Sigmoid colon (tissue), 7 donors: ENCODE data around the gene ANKRD27. TPM values are rescaled to one million over a fixed set of nuclear protein-coding genes. Genes with fewer than 3 reads are reported as not detected.

Experiments used
- DNase-seq: peaks from one replicate; pipeline ENCODE4 v3.0.0-alpha.2; 2019
- H3K27ac ChIP-seq, 4 donors: fragments of 200-600 bp; sonication (generic); one replicate each; pipeline ENCODE4 v1.5.1; 2016 to 2019; ENCODE audit warnings: mild to moderate bottlenecking in 1 of 4
- H3K27me3 ChIP-seq, 3 donors: fragments of 200-600 bp; sonication (generic); one replicate each; pipeline ENCODE4 v1.5.1; 2019; ENCODE audit warnings: mild to moderate bottlenecking in 1 of 3
- H3K36me3 ChIP-seq, 4 donors: fragments of 200-600 bp; sonication (generic); one replicate each; pipeline ENCODE4 v1.5.1; 2016 to 2019
- H3K4me1 ChIP-seq, 4 donors: fragments of 200-600 bp; sonication (generic); one replicate each; pipeline ENCODE4 v1.5.1; 2017 to 2019
- H3K4me3 ChIP-seq, 4 donors: fragments of 200-600 bp; sonication (generic); one replicate each; pipeline ENCODE4 v1.5.1; 2017 to 2019; ENCODE audit warnings: mild to moderate bottlenecking in 2 of 4, moderate library complexity in 1 of 4
- H3K9me3 ChIP-seq, 4 donors: fragments of 200-600 bp in 3 of 4; sonication (generic) in 3 of 4; one replicate each; pipeline versions ENCODE4 v1.5.1 to v1.6.1; 2013 to 2019
- EP300 ChIP-seq, 4 donors: sonication (generic); formaldehyde crosslinking; IDR thresholded peaks; one replicate each; pipeline ENCODE4 v1.6.1; 2017; ENCODE audit warnings: antibody characterized with exemption in 4 of 4
- POLR2A ChIP-seq, 2 donors: fragments of 450-650 bp; IDR thresholded peaks; one replicate each; pipeline ENCODE4 v1.6.1; 2016; ENCODE audit warnings: antibody characterized with exemption in 2 of 2, mild to moderate bottlenecking in 2 of 2, moderate library complexity in 2 of 2
- POLR2AphosphoS5 ChIP-seq, 4 donors: sonication (generic); formaldehyde crosslinking; IDR thresholded peaks; one replicate each; pipeline ENCODE4 v1.6.1; 2017; ENCODE audit warnings: antibody characterized with exemption in 4 of 4
- whole genome bisulfite sequencing, 2 donors: extraction: QIAGEN DNeasy Blood & Tissue Kit; methylation state at CpG; one replicate each; pipeline ENCODE4 v1.1.7; 2013; 5-methylcytosine and 5-hydroxymethylcytosine counted together
- intact Hi-C: fragments of 100-400 bp; cut with DNase I; formaldehyde crosslinking; loops from one replicate; pipeline ENCODE4 v1.15.1; 2023
- polyA plus RNA-seq, 3 donors: library from polyadenylated mRNA; stranded (reverse); fragments of 200-250 nt; gene quantifications; one replicate each; pipeline ENCODE4 v1.2.3, GENCODE V29; 2013
- total RNA-seq, 4 donors: library from RNA; depleted of rRNA; stranded (reverse); fragments of >200 nt; gene quantifications; one replicate each; pipeline ENCODE4 v1.1.0, GENCODE V29; 2016
- TF ChIP-seq, protein P1 (sequence below), 4 experiments: fragments of 450-650 bp in 3 of 4; fragments of 200-600 bp in 1 of 4; IDR thresholded peaks; one replicate each; pipeline ENCODE4 v1.5.1; 2016 to 2019; ENCODE audit warnings: antibody characterized with exemption in 4 of 4, mild to moderate bottlenecking in 3 of 4, moderate library complexity in 2 of 4
- donor health status: healthy with polysubstance abuse.
- donor health status: Bipolar disorder and iron deficiency.
- donor health status: healthy.

ANKRD27 gene
- total and polyA plus RNA-seq, 7 donors = 13.8 to 48.5 (median 34.1) TPM

DNA sequence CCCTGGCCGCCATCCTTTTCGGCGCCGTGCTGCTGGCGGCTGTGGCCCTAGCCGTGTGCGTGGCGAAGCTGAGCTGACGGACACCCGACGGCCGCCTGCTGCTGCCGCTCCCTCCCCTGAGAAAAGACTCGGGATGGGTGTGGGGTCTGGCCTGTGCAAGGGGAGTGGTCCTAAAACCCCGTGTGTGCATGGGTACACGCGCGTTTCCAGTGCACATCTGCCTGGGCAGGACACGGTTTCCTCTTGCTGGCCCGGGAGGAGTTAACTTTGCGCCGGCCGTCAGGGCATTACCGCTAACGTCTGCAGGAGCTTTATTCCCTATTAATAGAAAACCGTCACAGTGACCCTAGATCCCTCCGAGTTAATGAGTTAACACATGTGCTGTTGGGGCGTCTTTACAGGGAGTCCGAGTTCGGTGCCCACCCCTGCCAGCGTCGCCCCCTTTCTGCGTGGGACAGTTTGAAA is 1.9 kb upstream of the ANKRD27 start:
- H3K27me3 ChIP-seq = peaks cover 0 to 23% (median 12%) of the 10 kb centered on the region in 3 donors
- DNase-seq = no peak
- 15 to 17% methylated on average over 33 of the region's 33 CpGs for WGBS, 2 donors
- H3K9me3 ChIP-seq = no peaks in the 10 kb centered on the region
- peak overlapping the region in 1 of 4 donors; percentile 93 for H3K27ac ChIP-seq
- H3K36me3 ChIP-seq = no peaks in the 10 kb centered on the region
- H3K4me1 ChIP-seq = peaks cover 0 to 40% (median 34%) of the 10 kb centered on the region in 4 donors
- H3K4me3 ChIP-seq = peak overlapping the region in 3 of 4 donors; percentile 81 to 99 (median 89)
- intact Hi-C loops = loop anchor here (5.0 to 10.0 kb wide), 3 partner anchors 95 to 498 kb away; partner anchors contain the start of genes PDCD5 and ZNF507
- TF ChIP-seq EP300 (IDR thresholded peaks at IDR 0.05) (no peak), POLR2A (IDR thresholded peaks at IDR 0.05) (no peak), POLR2AphosphoS5 (IDR thresholded peaks at IDR 0.05) (no peak)
- TF ChIP-seq, protein P1, sequence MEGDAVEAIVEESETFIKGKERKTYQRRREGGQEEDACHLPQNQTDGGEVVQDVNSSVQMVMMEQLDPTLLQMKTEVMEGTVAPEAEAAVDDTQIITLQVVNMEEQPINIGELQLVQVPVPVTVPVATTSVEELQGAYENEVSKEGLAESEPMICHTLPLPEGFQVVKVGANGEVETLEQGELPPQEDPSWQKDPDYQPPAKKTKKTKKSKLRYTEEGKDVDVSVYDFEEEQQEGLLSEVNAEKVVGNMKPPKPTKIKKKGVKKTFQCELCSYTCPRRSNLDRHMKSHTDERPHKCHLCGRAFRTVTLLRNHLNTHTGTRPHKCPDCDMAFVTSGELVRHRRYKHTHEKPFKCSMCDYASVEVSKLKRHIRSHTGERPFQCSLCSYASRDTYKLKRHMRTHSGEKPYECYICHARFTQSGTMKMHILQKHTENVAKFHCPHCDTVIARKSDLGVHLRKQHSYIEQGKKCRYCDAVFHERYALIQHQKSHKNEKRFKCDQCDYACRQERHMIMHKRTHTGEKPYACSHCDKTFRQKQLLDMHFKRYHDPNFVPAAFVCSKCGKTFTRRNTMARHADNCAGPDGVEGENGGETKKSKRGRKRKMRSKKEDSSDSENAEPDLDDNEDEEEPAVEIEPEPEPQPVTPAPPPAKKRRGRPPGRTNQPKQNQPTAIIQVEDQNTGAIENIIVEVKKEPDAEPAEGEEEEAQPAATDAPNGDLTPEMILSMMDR (IDR thresholded peaks at IDR 0.05) = no peak

GRCh38 chr19:32676186-32676894 is 1.4 kb upstream of the ANKRD27 start:
- H3K4me3 ChIP-seq = peak overlapping the region; percentile 74 to 99 (median 85)
- no peak for DNase-seq
- H3K4me1 ChIP-seq = peaks cover 0 to 40% (median 34%) of the 10 kb centered on the region in 4 donors
- H3K27ac ChIP-seq = peak overlapping the region in 3 of 4 donors; percentile 87 to 93 (median 88)
- no peak for TF ChIP-seq POLR2AphosphoS5 (IDR thresholded peaks at IDR 0.05)
- TF ChIP-seq EP300 (IDR thresholded peaks at IDR 0.05) = no peak
- no peak for TF ChIP-seq POLR2A (IDR thresholded peaks at IDR 0.05)
- TF ChIP-seq, protein P1 (IDR thresholded peaks at IDR 0.05) = no peak
- WGBS, 2 donors = 2 to 3% methylated on average over 93 of the region's 93 CpGs
- H3K9me3 ChIP-seq = no peaks in the 10 kb centered on the region
- H3K36me3 ChIP-seq = no peaks in the 10 kb centered on the region
- peaks cover 0 to 23% (median 12%) of the 10 kb centered on the region in 3 donors for H3K27me3 ChIP-seq
- intact Hi-C loops = loop anchor here (5.0 to 10.0 kb wide), 3 partner anchors 94 to 498 kb away; partner anchors contain the start of genes PDCD5 and ZNF507

DNA sequence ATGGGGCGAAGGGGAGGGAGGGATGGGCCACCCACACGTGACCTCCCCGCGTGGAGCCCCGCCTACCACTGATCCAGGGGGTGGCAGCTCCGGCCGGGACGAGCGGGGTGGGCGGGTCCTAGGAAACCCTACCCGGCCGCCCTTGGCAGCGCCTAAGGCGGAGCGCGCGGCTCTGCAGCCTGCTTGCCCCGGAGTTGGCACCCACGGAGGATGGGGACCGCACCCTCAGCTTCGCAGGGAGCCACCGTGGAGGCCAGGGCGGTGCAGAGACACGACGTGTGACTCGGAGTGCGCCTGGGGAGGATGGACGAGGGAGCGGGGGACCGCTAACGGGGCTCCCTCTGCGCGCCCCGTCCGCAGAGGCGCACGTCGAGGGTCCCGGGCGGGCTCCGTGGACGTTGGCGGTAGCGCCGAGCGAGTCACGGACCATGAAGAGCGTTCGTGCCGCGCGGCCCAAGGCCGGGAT is 773 bp upstream of the ANKRD27 start, which contains the start of gene RGS9BP:
RGS9BP (plus strand) TSS at position 129 of the 466 bp plus-strand sequence. CDS start 416 bp downstream, outside the sequence.
- H3K4me3 ChIP-seq = peak within 1 kb of the TSS; percentile 74 to 99 (median 85)
- TF ChIP-seq POLR2A (IDR thresholded peaks at IDR 0.05) (no peak), EP300 (IDR thresholded peaks at IDR 0.05) (no peak), POLR2AphosphoS5 (IDR thresholded peaks at IDR 0.05) (no peak)
- TF ChIP-seq, protein P1 (IDR thresholded peaks at IDR 0.05) = no peak
- peak within 1 kb of the TSS; percentile 87 to 93 (median 88) for H3K27ac ChIP-seq
- peak; percentile 94 for DNase-seq
- peaks cover 0 to 23% (median 12%) of the 10 kb centered on the region in 3 donors for H3K27me3 ChIP-seq
- WGBS, 2 donors = 2% methylated on average over 53 of the region's 53 CpGs
- H3K36me3 ChIP-seq = no peaks in the 10 kb centered on the region
- intact Hi-C loops = loop anchor here (5.0 to 10.0 kb wide), 3 partner anchors 93 to 499 kb away; partner anchors contain the start of genes PDCD5 and ZNF507
- H3K4me1 ChIP-seq = peaks cover 0 to 40% (median 34%) of the 10 kb centered on the region in 4 donors
- H3K9me3 ChIP-seq = no peaks in the 10 kb centered on the region

GRCh38 chr19:32674153-32674930 is 638 bp downstream of the ANKRD27 start:
- intact Hi-C loops = loop anchor here (10.0 kb wide), 1 partner anchor 500 kb away; no protein-coding TSS in a partner anchor
- no peak for TF ChIP-seq EP300 (IDR thresholded peaks at IDR 0.05)
- no peak for TF ChIP-seq POLR2A (IDR thresholded peaks at IDR 0.05)
- TF ChIP-seq POLR2AphosphoS5 (IDR thresholded peaks at IDR 0.05) = no peak
- TF ChIP-seq, protein P1 (IDR thresholded peaks at IDR 0.05) = no peak
- Histone ChIP-seq H3K4me1 (peaks cover 0 to 44% (median 37%) of the 10 kb centered on the region in 4 donors), H3K36me3 (no peaks in the 10 kb centered on the region), H3K27ac (peak overlapping the region; percentile 87 to 93 (median 88)), H3K27me3 (peaks cover 0 to 23% (median 12%) of the 10 kb centered on the region in 3 donors), H3K9me3 (no peaks in the 10 kb centered on the region), H3K4me3 (peak overlapping the region; percentile 74 to 99 (median 85))
- WGBS, 2 donors = 1 to 2% methylated on average over 67 of the region's 67 CpGs
- DNase-seq = no peak
